HG03460 (cell line): ENCODE data around the gene HFM1.
"Not testable (repeated sequence)": the region's sequence is repeated elsewhere in the genome, so short reads cannot be mapped to it uniquely, and the experiment has no call there.

Source experiments
- ATAC-seq: cut with Tn5 transposase; IDR thresholded peaks from one replicate; pipeline ENCODE4 v1.9.1; 2021; ENCODE audit not compliant: unreplicated experiment

HFM1 gene, protein sequence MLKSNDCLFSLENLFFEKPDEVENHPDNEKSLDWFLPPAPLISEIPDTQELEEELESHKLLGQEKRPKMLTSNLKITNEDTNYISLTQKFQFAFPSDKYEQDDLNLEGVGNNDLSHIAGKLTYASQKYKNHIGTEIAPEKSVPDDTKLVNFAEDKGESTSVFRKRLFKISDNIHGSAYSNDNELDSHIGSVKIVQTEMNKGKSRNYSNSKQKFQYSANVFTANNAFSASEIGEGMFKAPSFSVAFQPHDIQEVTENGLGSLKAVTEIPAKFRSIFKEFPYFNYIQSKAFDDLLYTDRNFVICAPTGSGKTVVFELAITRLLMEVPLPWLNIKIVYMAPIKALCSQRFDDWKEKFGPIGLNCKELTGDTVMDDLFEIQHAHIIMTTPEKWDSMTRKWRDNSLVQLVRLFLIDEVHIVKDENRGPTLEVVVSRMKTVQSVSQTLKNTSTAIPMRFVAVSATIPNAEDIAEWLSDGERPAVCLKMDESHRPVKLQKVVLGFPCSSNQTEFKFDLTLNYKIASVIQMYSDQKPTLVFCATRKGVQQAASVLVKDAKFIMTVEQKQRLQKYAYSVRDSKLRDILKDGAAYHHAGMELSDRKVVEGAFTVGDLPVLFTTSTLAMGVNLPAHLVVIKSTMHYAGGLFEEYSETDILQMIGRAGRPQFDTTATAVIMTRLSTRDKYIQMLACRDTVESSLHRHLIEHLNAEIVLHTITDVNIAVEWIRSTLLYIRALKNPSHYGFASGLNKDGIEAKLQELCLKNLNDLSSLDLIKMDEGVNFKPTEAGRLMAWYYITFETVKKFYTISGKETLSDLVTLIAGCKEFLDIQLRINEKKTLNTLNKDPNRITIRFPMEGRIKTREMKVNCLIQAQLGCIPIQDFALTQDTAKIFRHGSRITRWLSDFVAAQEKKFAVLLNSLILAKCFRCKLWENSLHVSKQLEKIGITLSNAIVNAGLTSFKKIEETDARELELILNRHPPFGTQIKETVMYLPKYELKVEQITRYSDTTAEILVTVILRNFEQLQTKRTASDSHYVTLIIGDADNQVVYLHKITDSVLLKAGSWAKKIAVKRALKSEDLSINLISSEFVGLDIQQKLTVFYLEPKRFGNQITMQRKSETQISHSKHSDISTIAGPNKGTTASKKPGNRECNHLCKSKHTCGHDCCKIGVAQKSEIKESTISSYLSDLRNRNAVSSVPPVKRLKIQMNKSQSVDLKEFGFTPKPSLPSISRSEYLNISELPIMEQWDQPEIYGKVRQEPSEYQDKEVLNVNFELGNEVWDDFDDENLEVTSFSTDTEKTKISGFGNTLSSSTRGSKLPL (N-terminal part only)

DNA sequence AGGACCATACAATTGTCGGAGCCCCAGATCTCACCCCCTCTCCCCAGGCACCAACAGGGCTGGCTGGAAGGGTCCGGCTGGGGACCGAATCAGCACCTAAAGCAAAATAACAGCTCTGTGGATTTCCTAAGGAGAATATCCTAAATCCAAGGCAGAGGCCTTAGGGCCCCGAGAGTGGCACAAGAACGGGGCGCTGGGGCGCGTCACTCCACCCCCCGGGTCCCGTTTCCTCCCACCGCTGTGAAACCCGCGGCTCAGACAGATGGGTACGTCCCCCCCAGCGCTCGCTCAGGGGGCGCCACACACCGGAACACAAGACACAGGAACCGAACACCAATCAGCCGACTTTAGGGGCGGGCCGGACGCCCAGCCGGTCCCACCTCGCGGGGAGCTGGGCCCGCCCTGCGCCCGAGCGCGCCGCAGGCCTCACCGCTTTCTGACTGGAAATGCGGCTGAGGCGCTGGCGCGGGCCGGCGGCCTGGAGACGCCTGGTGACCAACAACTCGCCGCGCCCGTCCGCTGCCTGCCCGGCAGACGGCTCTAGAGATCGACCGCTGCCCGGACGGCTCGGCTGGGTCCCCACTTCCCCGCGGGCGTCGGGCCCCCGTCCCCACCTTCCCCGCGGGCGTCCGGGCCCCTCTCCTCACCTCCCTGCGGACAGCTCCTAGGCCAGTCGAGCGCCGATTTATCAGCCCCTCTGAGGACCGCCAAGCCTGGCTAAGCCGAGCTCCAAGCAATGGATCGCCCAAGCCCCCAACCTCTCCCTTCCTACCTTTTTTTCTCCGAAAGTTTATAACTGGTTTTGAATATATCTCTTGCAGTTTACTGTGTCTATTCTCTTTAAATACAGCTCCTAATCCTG, at the start of gene HFM1:
Gene HFM1, minus strand, starts transcription at position 687 of the 862 bp plus-strand sequence. CDS start 3,755 bp downstream, outside the sequence.
- ATAC-seq, result peak; percentile 93

GRCh38 chr1:91454136-91454535, 49.5 kb upstream of the HFM1 start:
- no peak for ATAC-seq

- ATAC-seq, result no peak
These were observed 45.6 kb upstream of the HFM1 start for GRCh38 chr1:91450260-91450659.

DNA sequence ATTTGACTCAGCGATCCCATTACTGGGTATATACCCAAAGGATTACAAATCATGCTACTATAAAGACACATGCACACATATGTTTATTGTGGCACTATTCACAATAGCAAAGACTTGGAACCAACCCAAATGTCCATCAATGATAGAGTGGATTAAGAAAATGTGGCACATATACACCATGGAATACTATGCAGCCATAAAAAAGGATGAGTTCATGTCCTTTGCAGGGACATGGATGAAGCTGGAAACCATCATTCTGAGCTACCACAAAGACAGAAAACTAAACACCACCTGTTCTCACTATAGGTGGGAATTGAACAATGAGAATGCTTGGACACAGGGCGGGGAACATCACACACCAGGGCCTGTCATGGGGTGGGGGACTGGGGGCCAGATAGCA, 43.1 kb upstream of the HFM1 start:
- ATAC-seq, result not testable (repeated sequence)

DNA sequence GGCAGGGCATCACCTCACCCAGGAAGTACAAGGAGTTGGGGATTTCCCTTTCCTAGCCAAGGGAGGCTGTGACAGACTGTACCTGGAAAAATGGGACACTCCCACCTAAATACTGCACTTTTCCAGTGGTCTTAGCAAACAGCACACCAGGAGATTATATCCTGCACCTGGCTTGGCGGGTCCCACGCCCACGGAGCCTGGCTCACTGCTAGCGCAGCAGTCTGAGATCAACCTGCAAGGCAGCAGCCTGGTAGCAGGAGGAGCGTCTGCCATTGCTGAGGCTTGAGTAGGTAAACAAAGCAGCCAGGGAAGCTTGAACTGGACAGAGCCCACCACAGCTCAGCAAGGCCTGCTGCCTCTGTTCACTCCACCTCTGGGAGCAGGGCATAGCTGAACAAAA, 37.3 kb upstream of the HFM1 start:
- ATAC-seq, result not testable (repeated sequence)

DNA sequence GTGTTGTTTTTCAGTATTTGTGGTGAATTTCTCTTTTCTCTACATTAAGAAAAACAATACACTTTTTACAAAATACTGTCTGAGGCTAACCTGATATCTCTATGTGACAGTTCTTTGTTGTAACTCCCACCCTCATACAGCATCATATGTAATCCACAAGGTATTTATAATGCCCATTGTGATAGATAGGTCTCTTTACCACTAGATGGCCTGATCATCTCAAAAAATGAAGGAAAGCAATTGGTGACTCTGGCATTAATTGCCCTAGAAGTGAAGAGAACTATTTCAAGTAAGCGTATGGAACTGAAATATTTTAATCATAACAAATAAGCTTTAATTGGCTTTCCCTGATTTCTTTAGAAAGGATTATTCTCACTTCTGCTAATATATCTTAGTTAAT, 36.2 kb upstream of the HFM1 start:
- no peak for ATAC-seq

DNA sequence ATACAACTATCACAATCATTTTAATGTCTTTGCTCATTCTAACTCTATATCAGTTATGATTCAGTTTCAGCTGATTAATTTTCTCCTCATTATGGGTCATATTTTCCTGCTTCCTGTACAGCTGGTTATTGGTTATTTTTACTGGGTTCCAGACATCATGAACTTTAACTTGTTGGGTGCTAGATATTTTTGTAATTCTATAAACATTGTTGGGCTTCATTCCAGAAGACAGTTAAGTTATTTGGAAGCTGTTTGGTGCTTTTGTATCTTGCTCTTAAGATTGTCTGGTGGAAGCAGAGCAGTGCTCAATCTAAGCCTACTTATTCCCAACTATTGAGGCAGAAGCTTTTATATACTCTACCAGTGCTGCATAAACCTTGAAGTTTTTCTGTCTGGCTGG, 34.4 kb upstream of the HFM1 start:
- ATAC-seq, result no peak

DNA sequence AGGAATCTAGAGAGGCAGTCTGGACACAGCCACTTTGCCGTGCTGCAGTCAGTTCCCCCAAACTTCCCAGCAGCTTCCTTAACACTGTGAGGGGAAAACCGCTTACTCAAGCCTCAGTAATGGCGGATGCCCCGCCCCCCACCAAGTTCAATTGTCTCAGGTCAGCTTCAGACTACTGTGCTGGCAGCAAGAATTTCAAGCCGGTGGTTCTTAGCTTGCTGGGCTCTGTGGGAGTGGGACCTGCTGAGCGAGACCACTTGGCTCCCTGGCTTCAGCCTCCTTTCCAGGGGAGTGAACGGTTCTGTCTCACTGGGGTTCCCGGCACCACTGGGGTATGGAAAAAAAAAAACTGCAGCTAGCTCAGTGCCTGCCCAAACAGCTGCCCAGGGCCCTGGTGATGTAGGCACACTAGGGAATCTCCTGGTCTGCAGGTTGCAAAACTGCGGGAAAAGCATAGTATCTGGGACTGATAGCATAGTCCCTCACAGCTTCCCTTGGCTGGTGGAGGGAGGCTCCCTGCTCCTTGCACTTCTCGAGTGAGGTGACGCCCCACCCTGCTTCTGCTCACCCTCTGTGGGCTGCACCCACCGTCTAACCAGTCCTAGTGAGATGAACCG, 23.7 kb upstream of the HFM1 start:
- ATAC-seq, result no peak

DNA sequence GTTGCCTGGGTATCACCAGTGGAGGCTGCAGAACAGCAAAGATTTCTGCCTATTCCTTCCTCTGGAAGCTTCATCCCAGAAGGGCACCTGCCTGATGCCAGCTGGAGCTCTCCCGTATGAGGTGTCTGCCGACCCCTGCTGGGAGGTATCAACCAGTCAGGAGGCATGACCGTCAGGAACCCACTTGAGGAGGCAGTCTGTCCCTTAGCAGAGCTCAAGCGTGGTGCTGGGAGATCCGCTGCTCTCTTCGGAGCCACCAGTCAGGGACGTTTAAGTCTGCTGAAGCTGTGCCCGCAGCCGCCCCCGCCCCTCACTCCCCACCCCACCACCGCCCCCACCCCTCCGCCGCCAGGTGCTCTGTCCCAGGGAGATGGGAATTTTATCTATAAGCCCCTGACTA, 23.1 kb upstream of the HFM1 start:
- ATAC-seq, result no peak

- ATAC-seq, result not testable (repeated sequence)
These were observed 17.9 kb upstream of the HFM1 start for GRCh38 chr1:91422523-91422922.

DNA sequence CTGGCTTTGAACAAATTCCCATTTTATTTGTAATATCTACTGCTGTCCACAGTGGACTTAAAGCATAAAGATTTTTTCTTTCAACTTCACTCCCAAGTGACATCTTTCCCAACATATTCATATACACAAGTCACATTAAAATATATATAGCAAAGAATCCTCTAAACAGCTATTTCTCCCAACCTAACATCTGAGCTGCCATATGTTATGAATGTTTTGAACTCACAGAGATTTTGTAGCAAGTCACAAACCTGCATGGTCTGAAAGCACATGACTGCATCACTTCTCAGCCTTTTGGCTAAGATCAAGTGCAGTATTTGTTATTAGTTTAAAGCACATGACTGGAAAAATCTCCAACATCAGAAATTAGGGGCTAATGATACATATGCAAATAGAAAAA, 7.7 kb upstream of the HFM1 start:
- ATAC-seq, result no peak

GRCh38 chr1:91406773-91407389, 2.2 kb upstream of the HFM1 start:
- ATAC-seq, result no peak

GRCh38 chr1:91402023-91402422, 2.6 kb downstream of the HFM1 start:
- ATAC-seq, result no peak

- ATAC-seq, result no peak
These were observed 4.4 kb downstream of the HFM1 start for GRCh38 chr1:91400133-91400725.

GRCh38 chr1:91398291-91398690, 6.3 kb downstream of the HFM1 start:
- ATAC-seq, result no peak

DNA sequence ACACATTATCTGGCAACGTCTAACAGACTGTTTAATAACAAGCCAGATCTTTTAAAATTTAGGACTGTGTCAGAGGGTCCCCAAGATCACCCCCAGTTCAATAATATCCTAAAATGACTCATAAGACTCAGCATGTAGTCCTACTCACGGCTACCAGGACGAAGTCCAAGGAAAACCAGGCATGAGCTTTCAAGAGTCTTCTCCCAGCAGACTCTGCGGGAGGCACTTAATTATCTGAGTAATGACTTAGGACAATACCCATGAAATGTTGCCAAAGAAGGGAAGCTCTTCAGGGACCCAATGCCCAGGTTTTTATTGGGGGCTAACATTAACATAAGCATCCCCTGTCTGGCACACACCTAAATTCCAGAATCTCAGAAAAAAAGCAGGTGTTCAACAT, 7.0 kb downstream of the HFM1 start:
- no peak for ATAC-seq

DNA sequence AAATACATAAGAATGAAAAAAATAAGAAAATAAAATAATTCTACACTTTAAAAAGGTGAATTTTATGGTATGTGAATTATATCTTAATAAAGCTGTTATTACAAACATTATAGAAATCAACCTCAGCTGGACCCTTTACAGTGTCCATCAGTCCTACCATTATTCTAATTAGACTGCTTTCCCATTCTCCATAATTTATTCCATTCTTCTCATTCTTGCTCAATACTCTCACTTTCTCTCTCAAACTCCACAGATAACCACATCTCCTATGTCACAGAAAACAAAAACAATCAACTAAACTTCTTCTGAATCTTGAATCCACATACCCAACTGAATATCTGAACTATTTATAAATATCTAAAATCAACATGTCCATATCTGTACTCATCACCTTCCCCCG, 11.6 kb downstream of the HFM1 start:
- ATAC-seq, result no peak

DNA sequence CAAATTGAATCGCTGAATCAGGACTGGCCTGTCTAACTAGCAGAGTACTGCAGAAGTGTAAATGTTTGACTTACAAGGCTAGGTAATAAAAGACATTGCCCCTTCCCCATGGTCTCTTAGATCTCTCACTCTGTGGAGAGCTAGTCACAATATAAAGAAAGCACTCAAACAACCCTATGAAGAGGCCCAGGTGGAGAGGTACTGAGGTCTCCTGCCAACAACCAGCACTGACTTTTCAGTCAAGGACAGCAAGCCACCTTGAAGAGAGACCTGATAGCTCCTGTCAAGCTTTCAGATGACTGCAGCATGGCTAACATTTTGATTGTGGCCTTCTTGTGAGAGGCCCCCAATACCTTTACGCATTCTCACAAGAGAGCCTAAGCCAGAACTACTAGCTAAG, 18.5 kb downstream of the HFM1 start:
- ATAC-seq, result no peak

DNA sequence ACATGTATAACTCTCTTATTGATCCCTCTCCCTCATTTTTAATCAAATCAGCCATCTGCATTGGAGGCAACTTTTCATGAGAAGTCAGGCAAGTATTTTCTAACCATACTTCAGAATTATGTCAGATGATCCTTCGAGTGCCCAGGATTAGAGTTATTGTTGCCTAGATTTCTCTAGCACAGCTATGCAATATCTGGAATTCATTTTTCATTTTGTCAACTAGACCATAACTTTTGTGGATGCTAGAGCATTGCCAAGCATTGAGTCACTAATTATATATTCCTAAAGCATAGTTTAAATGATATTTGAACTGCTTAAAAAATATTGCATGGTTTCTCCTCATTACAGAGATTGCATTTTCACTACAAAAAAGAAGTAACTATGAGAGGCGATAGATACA, 21.2 kb downstream of the HFM1 start:
- no peak for ATAC-seq
